ENCODE results near the gene PRLR. TPM values are rescaled to one million over a fixed set of nuclear protein-coding genes. Genes with fewer than 3 reads are reported as not detected.

The PRLR gene
- total RNA-seq, 1 donor from 2014 or later = 109 TPM

DNA sequence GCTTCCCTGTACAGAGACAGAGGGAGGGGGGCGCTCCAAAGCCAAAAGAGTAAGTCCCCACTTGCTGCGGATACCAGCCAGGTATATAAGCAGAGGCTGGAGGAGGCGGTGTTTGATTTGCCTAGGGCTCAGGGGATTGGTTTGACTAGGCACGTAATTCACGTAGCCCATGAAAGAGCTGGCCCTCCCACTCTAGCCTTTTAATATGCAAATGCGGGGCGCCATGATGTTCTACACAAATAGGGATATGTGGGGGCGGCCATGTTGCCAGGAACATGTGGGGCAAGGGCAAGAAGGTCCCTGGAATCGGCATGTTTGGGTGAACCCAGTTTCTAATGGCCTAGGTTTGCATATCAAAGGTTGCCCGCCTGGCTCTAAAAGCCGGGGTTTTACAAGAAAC is 3.3 kb upstream of the PRLR start:
- no peak for DNase-seq (ENCODE audit: low spot score)

DNA sequence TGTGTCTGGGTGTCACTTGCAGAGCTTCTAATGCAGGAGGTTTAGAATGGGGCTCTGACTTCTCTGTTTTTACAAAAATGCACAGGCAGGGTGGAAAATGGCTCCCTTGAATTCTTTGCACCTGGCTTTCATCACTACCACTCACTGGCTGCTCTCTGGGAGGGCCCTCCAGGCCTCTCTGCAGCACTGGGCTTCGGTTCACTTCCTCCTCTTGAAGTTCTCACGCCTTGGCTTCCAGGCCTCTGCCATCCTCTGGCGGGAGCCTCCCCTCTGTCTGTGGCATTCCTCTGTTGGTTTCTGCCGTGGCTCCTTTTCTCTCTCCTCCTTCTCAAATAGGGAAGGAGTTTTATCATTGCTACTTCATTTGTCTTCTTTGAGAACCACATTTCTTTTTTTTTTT is 2.8 kb upstream of the PRLR start:
- peak; percentile 29 for DNase-seq (ENCODE audit: low spot score)

DNA sequence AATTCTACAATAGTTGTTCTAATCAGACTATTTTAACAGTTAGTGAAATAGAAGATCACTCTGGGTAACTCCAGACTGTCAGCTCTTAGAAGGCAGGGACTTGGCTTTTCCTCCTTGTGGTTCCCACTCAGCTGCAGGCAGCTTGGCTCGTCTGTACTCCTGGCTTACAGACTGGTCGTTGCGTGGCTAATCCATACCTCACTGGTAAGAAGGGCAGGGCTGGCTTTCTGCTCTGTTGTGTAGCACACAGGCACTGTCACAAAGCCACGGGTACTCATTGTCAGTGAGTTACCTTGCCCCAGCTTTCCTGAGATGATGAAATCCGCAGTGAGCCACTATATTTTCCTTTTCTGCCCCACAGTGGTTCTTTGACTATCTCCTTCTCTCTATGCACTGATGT is 1.8 kb upstream of the PRLR start:
- DNase-seq (ENCODE audit: low spot score) = no peak

DNA sequence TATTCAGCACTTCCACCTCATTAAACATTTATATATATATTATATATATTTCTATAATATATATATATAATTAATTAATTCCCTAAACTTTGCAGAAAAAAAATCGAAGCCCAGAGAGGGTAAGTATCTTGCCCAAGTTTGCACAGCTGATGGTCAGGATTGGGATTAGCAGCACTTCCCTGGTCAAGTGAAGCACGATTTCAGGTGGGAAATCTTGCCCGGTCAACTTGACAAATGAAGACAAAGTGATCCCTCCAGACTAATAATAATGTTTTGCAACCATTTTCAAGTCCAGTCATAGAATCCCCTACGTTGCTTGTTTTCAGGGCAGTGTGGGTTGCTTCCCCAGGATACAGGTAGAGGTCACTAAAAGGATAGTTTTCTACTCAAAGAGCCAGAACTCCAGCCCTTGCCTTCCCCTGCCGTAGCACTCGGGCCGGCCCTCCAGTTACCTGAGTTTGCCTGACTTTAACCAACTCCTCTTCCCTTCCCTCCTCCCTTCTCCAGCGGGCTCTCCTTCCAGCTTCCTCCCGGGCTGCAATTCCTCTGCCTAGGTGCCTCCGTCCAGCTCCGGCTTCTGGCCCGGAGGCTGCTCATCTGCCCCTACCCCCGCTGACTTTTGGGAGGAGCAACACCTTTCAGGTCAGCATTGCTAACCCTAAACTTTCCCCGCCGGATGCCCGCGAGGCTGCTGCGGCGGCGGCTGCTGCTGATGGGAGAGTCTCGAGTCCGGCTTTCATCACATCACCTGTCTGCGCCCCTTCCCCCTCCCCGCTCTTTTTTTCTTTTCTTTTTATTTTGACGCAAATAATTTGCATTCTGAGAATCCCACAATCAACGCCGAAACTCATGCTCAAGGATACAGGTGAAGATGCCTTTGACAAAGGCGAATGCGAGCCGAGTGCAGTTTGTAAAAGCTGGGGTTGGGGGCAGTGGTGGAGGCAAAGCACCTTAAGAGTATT is 930 bp downstream of the PRLR start:
- peak; percentile 72 for DNase-seq (ENCODE audit: low spot score)

DNA sequence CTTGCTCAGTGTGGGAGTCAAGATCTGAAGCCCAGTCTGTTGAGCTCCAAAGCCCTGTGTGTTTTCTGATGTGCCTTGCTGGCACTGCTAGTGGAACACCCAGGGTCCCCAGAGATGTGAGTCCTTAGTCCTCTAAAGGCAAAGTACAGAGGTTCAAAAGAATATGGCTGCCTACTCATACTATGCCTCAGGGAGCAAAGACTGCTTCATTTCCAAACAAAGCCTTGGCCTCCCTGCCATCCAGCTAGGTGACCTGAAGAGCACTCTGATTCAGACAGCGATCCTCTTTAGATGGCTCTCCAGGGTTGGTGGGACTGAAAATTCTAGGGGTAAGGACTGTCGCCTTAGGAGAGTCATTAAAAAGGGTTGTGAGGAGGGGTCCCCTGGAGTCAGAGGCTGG is 2.0 kb downstream of the PRLR start:
- DNase-seq (ENCODE audit: low spot score) = peak; percentile 57

DNA sequence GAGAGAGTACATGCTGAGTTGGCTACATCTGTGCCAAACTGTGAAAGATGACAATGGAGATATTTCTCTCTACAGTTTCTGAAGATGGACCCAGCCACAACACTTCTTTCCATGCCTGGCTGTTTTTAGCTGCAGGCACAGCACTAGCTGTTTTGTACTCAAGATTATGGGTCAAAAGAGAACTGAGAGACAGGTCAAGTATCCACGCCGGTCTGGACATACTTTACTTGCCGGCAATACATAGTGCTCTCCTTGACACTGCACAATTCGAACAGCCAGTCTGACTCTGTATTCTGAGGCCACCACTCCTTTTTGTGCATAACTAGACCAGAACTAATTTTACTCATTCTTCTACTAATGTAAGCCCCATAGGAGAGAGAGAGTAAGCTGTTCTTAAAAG is 2.6 kb downstream of the PRLR start:
- DNase-seq (ENCODE audit: low spot score) = no peak

DNA sequence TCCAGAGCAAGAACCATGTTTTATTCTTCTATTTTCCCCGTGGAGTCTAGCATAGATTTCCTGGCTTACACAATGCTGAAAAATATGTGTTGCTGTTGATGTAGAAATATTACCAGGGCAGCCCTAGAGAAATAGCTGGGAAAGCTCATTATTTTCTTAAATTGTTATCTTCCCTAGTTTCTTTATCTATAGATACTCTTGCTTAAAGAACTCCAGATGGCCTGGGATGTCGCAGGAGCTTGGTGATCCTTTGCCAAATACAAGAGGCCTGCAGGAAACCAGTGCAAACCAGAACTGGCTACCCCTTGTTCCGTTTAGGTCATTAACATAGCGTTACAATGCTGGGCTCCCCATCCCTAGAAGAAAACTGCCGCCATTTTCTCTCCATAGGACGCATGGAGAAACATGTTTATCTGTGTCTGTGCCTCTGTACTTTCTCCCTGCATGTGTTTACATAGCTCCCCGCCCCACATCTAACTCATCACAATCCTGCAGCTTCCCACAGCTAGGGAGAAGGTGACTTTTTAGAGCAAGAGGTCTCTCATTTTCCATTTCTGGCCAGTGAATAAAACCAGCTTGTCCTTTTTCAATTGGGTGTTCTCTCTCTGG is 6.4 kb downstream of the PRLR start:
- peak; percentile 95 for DNase-seq (ENCODE audit: low spot score)

DNA sequence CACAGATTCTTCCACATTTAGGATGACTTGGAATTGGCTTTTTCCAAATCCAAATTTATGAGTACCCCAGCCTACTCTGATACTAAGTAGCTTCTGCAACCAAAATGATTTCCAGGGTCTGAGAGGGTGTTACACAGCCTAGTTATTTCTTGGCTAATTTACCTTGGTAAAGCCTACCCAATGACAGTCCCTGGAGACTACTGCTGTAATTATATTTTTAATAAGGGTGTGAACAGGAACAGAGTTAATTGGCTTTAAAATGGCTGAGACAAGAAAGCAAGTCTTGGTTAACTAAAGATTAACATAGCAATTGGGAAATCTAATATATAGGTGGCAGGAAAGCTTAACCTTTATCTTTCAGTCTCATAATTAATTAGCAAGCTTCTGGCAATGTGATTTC is 9.3 kb downstream of the PRLR start:
- DNase-seq (ENCODE audit: low spot score) = no peak

DNA sequence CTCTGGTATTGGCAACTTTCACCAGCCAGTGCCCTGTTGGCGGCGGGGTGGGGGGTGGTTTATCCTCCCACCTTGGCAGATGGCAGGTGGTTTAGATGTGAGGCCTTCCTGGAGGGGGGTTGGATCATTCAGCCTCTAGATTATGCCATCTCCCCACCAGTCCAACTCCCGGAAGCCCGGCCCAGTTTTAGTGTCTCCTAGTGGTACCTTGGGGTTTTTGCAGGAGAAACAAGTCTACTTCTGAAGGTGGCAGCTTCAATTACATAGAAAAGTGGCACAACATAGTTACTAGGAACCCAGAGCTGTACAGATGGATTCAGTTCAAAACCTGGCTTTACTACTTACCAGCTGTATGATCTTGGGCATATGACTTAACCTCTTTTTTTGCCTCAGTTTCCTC is 11.3 kb downstream of the PRLR start:
- no peak for DNase-seq (ENCODE audit: low spot score)

DNA sequence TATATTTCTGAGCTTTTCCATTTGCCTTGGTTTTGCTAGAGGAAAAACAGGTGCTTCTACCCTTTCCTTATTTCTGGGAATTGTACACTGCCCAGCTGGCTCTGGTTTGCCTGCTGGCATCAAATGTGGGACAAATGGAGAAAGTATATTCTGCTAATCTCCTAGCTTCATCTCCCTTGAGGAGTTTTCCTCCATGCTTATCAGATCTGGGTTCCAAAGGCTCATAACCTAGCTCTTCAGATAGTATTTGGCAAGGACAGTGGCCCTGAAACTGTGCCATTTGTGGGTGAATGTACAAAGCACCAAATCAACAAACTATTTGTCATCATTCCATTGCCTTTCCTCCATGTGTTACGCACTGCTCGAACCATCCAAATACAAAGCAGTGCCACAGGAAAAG is 16.2 kb downstream of the PRLR start:
- DNase-seq (ENCODE audit: low spot score) = no peak

DNA sequence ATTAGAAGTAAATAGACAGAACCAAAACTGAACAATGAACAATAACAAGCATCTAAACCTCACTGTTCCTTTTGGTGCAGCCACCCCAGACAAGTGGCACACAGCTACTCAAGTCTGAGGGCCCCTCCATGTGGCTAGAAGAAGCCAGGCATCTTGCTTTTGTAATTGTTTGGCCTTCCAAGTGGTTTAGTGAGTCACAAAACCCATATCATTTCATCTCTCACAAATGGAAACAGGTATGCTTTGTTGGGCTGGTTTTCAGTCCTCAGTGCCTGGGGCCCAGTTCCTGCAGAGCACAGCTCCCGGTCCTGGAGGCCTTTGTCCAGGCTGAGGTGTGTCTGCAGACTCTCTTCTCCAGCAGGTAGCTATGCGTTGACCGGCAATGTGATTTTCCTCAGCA is 16.7 kb downstream of the PRLR start:
- DNase-seq (ENCODE audit: low spot score) = no peak

DNA sequence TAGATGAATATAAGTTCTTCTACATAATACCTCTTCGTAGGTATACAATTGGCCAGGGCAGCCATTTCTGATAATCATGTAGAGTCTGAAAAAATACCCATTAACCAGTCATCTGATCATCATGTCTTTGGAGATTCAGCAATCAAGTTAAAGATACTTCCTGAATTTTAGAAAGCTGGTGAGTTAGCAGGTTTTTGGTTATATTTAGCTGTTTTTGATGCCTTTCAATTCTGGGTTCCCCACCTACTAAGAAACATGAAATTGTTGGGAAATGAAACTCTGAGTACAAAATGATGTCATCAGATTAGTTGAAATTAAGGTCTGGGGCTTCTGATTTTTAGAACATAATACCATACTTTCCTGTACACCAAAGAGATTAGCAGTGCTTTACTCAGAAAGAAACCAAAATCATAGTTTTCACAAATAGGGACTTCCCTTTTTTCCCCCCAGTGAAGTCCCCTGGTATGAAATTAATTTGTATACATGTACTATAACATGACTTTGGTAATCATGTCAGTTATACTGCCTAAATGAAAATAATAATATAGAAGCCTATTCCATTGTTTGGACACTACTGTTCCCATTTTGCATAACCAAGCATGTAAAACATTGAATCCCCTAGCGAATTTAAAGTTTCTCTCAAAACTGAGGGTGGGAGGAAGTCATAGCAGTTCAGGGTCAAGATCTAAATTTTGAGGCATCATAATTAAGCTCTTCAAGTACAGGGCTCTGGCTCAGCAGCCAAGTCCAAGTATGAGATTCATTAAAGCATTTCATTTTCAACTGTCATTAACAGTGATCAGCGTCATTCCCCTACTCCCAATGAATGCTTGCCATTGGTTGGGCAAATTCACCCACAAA is 17.9 kb downstream of the PRLR start:
- no peak for DNase-seq (ENCODE audit: low spot score)

DNA sequence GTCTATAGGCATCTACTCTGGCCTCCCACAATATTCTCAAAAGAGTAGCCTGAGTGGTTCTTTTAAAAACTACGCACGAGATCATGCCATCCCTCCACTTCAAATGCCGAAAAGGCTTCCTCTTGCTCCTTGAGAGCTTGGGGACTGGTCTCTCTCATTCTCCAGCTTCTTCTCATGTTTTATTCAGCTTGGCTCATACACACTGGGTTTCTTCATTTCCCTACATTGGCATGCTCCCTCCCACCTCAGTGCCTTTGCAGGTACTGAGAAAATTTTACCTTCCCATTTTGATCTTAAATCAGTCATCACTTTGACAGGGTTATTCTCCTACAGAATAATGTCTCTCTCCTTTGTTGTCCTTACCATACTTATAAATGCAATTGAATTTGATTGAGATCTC is 20.4 kb downstream of the PRLR start:
- no peak for DNase-seq (ENCODE audit: low spot score)

DNA sequence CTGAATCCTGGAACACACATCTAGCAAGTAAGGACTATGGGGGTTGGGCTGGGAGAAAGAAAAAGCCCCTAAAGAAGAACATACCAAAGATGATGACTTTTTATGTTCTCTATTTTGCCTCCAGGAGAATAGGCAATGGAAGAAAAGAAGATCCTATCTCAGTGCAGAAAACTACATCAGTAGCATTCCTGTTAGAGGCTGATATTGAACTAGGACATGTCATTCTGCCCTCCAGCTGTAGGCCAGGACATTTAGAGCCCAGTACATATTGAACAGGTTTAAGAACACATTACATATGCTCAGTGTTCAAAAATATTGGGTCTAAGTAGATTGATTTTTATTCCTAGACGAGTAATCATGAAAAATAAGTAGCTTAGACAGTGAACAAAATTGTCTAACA is 24.7 kb downstream of the PRLR start:
- no peak for DNase-seq (ENCODE audit: low spot score)

DNA sequence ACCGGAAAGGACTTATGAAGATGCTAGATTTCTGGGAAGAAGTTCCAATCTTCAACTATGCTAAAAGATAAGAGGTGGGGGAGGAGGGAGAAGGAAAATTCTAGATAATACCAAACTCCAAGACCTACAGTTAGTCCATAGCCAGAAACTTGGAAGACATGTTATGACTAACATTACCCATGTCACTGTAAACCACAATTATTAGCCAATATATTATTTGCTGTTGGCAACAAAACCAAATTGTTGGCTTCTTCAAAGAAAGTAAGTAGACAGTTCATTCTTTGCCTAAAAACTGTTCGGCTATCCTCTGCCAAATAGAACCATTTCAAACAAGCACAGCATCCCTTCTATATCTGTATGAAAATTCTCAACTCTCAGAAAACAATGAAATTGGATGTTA is 25.1 kb downstream of the PRLR start:
- DNase-seq (ENCODE audit: low spot score) = no peak

DNA sequence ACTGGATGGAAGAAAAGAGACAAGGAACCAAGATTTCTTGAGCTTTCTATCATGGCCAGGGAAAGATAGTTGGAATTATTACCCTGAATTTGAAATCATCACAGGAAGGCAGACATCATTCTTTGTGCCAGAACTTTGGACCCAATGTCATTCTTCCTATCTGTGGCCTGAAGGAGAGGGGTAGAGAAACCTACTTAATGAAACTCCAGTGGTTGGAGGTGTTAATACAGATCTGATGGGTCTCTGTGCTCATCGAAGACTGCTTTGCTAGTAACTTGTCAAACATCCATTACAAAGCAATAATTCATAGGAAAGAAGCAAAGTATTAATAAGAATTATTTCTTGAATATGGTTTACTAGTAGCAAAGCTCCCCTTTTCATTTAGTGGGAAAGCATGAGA is 26.9 kb downstream of the PRLR start:
- no peak for DNase-seq (ENCODE audit: low spot score)

DNA sequence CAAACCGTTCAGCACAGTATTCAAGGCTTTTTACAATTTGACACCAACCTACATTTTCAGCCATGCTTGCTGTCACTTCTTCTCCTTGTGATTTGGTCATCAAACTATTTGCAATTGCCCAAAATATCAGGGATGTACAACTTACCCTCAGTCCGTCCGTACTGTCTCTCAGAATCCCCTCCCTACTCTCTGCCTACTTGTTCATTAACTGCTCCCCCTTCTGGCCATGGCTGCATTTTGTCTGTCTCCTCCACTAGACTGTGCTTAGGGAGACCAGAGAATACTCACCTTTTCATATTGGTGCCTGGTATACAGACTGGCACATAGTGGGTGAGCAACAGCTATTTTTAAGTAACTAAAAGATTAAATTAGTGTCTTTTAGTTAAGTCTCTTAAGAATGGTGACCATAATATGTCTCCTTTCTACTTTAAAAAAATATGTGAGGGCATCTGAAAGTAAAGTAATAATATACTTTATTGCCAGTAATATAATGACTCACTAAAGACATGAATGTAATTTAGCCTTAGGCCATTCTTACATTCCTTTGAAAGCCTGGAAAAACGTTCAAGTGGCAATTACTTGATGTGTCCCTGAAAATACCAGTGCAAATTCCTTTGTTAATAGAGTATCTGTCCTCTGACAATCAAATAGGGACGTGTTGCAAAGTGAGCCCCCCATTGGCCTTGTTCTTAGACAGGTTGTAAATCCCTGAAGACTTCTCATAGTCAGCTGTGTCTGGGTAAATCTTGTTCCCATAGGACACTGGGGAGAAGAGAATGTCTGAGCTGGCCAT is 27.8 kb downstream of the PRLR start:
- no peak for DNase-seq (ENCODE audit: low spot score)

DNA sequence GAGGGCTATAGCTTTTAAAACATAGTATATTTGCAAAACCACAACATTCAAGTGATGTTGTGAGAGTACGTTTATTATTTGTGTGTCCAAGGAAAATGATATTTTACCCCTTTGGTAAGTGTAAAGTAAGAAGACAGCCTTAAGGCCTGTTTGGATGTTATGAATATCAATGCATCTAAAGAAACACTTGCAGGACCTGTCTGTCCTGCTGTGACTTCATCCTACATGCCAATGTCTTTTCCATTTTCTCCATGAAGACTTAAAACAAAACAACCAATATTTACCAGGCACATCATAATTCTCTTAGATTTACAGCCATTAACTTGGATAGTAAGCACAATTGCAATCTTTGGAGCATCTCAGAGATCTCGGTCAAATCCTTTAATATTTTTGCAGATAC is 29.0 kb downstream of the PRLR start:
- DNase-seq (ENCODE audit: low spot score) = no peak

DNA sequence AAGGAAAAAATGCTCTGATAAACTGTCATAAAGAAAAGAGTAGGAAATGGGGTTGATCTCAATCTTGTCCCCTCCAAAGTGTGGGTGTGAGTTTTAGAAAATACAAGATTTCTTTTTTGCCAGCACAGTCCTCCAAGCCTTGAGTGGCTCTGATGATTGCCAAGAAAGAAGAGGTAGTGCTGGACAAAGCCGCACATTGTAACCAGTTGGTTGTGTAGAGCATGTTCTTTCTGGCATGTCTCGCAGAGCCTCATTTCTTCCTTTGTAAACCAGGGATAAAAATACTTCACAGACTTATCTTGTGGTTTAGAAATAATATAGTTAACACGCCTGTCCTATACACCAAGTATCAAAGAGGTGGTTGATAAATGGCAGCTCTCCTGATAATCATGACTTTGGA is 30.4 kb downstream of the PRLR start:
- no peak for DNase-seq (ENCODE audit: low spot score)

DNA sequence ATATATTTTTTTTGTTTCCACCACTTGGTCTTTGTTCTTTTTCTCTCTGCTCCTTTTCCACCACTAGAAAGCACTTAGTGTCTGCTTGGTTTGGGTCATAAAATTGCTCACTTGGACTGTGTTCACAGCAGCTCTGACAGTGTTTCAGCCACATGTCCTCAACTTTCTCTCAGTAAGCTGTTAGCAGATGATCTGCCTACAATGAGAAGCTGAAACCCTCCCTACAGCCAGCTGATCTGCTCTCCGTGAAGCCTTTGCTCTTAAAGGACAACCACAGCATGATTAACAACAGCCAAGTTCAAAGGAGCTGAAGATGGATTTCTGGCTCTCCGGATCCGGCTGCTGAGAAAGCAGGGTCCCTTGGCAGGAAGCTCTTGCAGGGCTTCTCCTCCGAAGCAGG is 31.6 kb downstream of the PRLR start:
- DNase-seq (ENCODE audit: low spot score) = peak; percentile 97

DNA sequence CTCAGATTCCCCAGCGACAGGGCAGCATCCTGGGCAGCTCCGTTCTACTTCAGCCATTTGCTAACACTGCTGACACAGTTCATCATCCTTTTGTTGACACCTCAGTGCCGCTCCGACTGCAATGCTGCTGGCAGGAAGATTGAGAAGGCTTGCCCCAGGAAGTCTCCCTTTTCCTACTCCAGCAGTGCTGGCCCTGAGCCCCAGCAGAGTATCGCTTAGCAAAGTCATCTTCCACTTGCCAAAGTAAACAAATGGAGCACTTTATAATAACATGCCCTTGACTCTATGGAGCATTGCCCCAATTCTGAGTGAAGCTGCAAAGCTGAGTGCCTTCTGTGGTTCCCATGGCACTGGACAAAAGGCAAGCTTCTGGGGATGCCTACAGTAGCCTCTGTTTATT is 32.2 kb downstream of the PRLR start:
- DNase-seq (ENCODE audit: low spot score) = peak; percentile 74

DNA sequence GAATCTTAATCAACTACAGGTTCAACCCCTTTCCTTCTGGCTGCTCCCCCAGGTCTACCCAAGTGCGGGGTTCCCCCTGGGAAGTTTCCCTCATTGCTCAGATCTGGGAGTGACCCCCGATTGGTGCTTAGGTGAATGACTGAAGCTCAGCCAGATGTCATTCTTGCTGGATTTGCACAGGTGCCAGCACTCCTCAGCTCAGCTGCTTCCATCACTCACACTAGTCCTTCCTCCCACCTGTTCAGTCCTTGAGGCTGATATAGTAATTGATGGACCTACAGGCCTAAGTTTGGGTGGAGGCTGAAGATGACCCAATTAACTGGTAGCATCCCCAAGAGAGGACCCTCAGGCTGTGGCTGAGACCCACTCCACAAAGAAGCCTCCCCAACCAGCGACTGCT is 32.9 kb downstream of the PRLR start:
- DNase-seq (ENCODE audit: low spot score) = no peak

All from umbilical cord (tissue), 2 donors.